Measurements from ENCODE around the gene PAK4. TPM values are rescaled to one million over a fixed set of nuclear protein-coding genes. Genes with fewer than 3 reads are reported as not detected.

PAK4 gene
- total RNA-seq, 2 donors from 2014 or later = 15.6 to 19.4 TPM

DNA sequence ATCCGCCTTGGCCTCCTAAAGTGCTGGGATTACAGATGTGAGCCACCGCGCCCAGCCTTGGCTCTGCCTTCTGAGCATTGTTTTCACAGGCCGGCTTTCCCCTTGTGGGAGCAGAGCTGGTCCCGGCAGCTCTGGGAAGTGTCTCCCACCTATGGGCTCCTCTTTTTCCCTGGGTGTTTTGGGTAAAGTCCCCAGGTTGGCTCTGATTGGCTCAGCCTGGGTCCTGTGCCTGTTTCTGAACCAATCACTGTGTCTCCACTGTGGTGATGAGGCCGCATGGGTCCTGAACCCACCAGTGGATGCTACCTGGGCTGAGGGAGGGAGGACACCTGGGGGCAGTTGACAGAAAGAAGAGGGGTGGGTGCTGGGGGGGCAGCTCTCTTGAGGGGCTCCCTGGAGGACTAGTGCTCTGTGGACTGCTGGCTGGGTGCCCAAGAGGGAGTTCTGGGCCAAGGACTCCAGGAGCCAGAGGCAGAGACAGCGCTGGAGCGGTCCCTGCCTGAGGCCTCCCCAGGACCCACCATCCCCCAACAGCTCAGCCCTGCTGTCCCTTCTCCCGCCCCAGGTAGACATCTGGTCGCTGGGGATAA is 51.6 kb downstream of the PAK4 start:
- no peak for ATAC-seq
- H3K27ac Mint-ChIP-seq = no peak overlapping the region

DNA sequence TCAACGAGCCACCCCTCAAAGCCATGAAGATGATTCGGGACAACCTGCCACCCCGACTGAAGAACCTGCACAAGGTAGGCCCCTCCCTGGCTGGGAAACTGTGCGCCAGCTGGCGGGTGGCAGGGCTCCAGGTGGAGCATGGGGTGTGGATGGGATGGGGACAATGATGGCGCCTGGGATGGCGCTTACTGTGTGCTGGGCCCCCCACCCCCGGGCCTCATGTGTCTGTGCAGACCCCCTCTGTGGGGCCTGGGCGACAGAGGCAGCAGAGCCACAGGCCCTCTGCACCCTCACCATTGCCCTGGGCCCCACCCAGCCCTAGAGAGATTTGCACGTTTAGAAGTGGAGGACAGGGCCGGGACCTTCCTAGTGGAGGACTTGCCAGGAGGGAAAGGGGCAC is 52.1 kb downstream of the PAK4 start:
- ATAC-seq (no peak), DNase-seq (ENCODE audit: low spot score in 2 of 2) (no peak)
- Mint-ChIP-seq H3K36me3 (no peaks in the 10 kb centered on the region), H3K9me3 (no peaks in the 10 kb centered on the region), H3K27ac (no peak overlapping the region)

More for the DNA sequence above, 51.6 kb downstream of the PAK4 start:
- Mint-ChIP-seq H3K36me3 (no peaks in the 10 kb centered on the region), H3K9me3 (no peaks in the 10 kb centered on the region)
- DNase-seq (ENCODE audit: low spot score in 2 of 2) = no peak

DNA sequence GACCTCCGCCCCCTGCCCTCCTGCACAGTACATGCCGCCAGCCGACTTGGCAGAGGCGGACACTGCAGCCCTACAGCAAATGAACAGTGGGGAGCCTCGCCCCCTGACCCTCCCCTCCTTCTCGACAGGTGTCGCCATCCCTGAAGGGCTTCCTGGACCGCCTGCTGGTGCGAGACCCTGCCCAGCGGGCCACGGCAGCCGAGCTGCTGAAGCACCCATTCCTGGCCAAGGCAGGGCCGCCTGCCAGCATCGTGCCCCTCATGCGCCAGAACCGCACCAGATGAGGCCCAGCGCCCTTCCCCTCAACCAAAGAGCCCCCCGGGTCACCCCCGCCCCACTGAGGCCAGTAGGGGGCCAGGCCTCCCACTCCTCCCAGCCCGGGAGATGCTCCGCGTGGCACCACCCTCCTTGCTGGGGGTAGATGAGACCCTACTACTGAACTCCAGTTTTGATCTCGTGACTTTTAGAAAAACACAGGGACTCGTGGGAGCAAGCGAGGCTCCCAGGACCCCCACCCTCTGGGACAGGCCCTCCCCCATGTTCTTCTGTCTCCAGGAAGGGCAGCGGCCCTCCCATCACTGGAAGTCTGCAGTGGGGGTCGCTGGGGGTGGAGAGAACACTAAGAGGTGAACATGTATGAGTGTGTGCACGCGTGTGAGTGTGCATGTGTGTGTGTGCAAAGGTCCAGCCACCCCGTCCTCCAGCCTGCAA is 52.9 kb downstream of the PAK4 start:
- DNase-seq (ENCODE audit: low spot score in 2 of 2) (no peak), ATAC-seq (no peak)
- Mint-ChIP-seq H3K27ac (no peak overlapping the region), H3K9me3 (no peaks in the 10 kb centered on the region), H3K36me3 (no peaks in the 10 kb centered on the region)

DNA sequence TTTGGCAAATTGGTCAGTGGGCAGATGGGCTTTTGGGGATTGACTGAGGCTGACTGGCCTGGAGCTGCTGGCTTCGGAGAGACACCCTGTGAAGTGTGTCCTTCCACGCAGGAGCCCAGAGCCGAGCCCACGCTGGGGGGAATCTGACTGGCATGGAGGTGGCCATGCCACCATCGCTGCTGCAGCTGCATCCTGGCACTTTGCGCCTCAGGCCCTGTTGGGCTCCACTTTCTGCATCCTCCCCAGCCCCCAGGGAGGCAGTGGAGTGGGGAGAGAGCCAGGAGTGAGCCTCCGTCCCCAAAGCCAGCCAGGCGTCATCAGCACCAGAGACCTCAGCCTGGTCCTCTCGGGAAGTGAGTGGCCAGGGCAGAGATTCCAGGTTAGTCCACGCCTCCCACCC is 54.2 kb downstream of the PAK4 start:
- Mint-ChIP-seq H3K27ac (no peak overlapping the region), H3K36me3 (no peaks in the 10 kb centered on the region), H3K9me3 (no peaks in the 10 kb centered on the region)
- DNase-seq (ENCODE audit: low spot score in 2 of 2) (no peak), ATAC-seq (no peak)

DNA sequence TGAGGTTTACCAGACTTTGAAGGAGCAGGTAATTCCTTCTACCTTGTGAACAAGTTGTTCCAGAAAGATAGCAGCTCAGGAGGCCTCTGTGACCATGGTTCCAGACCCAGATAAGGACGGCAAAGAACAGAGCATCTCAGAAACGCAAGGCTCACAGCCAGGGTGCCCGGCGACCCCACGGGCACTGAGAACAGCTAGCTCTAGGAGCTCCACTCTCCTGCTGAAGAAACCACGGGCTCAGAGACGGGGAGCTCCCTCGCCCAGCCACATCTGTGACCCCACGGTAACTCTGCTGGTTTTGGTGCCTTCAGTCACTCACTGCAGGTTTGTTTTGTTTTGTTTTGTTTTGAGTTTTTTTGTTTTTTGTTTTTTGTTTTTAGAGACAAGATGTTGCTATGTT is 55.2 kb downstream of the PAK4 start:
- no peak for DNase-seq (ENCODE audit: low spot score in 2 of 2)
- ATAC-seq = no peak
- Mint-ChIP-seq H3K27ac (no peak overlapping the region), H3K36me3 (no peaks in the 10 kb centered on the region), H3K9me3 (no peaks in the 10 kb centered on the region)

DNA sequence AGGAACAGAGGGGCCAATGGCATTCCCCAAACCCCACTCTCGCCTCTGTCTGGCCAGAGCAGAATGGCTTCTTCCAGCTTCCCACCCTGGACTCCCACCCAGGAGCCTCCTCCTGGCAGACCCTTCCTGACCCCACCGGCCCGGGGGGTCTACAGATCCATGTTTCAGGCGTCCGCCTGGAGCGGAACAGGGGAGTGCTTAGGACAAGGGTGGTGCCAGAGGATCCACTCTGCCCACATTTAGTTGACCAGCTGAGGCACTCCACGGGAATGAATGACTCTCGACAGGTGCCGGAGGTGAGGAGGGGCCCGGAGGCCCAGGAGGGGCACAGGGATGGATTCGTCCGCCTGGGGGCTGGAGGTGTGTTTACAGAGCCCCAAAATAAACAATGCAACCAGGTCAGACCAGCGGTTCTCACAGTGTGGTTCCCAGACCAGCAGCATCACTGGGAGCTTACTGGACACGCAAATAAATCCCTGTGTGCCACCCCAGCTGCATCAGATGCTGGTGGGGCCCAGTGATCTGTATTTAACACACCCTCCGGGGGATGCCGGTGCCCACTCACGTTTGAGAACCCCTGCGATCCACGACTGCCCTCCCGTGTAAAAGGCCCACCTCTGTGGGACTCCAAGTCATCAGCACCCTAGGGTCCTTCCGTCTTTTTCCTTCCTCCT is 56.1 kb downstream of the PAK4 start:
- ATAC-seq (no peak), DNase-seq (ENCODE audit: low spot score in 2 of 2) (no peak)
- H3K9me3 Mint-ChIP-seq = no peaks in the 10 kb centered on the region
- no peak overlapping the region for H3K27ac Mint-ChIP-seq
- no peaks in the 10 kb centered on the region for H3K36me3 Mint-ChIP-seq

DNA sequence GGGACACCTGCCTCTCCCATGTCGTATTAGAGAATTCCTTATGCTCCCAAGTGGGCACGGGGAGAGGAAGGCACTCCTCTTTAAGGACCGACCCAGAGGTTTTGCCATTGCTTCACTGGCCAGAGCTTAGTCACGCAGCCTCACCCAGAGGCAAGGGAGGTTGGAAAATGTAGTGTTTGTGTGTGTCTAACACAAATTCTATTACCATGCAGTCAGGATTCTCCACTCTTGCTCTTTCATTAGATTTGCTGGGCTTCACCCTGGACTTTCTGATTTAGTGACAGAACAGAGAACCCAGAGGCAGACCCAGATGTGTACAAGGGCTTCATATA is 56.6 kb downstream of the PAK4 start:
- H3K36me3 Mint-ChIP-seq = no peaks in the 10 kb centered on the region
- H3K27ac Mint-ChIP-seq = no peak overlapping the region
- no peak for DNase-seq (ENCODE audit: low spot score in 2 of 2)
- ATAC-seq = no peak
- no peaks in the 10 kb centered on the region for H3K9me3 Mint-ChIP-seq

DNA sequence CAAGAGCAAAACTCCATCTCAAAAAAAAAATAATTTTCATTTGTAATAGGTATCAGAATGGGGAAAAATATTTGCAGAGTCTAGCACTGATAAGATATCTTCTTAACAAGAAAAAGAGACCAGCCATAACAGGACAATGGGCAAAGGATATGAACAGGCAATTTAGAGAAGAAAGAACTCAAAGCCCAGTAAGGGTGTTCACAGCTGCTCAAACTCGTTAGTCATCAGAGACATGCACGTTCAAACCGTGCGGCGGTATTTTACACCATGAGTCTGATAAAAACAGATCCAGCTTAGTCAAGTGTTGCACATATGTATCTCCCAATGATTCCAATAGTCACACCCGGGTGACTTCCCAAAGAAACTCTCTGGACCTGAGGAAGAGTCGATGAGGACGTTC is 57.5 kb downstream of the PAK4 start:
- no peaks in the 10 kb centered on the region for H3K9me3 Mint-ChIP-seq
- ATAC-seq (no peak), DNase-seq (ENCODE audit: low spot score in 2 of 2) (no peak)
- peak overlapping the region in 1 of 2 donors; percentile 7 for H3K27ac Mint-ChIP-seq
- H3K36me3 Mint-ChIP-seq = no peaks in the 10 kb centered on the region

DNA sequence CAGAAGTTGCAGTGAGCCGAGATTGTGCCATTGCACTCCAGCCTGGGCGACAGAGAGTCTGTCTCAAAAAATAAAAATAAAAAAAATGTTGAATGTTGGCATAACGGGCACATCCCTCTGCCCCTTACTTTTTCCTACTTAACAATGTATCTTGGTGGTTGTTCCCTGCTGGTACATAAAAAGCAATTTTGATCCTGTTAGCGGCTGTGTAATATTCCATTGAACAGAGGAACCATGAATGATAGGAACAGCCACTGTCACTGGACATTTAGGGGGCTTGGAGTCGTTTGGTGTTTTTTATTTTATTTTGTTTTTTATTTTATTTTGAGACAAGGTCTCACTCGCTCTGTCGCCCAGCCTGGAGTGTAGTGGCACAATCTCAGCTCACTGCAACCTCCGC is 60.8 kb downstream of the PAK4 start:
- DNase-seq (ENCODE audit: low spot score in 2 of 2) (no peak), ATAC-seq (no peak)
- no peak overlapping the region for H3K27ac Mint-ChIP-seq
- no peaks in the 10 kb centered on the region for H3K9me3 Mint-ChIP-seq
- no peaks in the 10 kb centered on the region for H3K36me3 Mint-ChIP-seq

DNA sequence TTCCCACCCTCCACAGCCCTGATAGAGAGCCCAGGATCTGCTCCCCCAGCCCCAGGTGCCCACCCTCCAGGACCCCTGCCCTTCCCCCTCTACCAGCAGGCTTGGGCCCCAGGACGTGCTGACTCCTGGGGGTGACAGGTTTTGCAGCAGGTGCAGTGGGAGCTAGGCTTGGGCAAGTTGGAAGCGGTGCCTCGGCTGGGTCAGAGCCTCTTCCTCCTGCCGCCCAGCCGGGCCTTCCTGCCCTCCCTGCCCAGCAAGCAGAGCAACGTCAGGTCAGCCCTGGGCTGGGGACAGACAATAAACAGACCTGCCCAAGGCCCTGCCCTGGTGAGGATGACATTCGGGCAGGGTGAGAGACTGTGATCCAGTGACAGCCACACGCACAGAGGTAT is 62.0 kb downstream of the PAK4 start:
- Mint-ChIP-seq H3K9me3 (no peaks in the 10 kb centered on the region), H3K36me3 (no peaks in the 10 kb centered on the region), H3K27ac (no peak overlapping the region)
- ATAC-seq = peak in 1 of 2 donors; percentile 7
- DNase-seq (ENCODE audit: low spot score in 2 of 2) = no peak

DNA sequence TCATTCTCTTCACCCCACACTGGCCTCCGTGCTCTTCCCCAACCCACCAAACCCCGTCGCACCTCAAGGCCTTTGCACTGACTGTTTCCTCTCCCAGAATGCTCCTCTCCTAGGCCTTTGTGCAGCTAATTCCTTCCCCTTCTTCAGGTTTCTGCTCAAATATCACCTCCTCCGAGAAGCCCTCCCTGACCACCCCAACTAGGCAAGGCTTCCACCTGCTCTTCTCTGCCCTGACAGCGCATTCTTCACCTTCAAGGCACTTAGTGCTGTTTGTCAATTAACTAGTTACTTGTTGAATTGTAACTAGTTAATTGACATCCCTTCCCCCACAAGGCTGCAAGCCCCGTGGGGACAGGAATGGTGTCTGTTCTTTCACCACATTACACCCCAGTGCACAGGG is 63.4 kb downstream of the PAK4 start:
- no peaks in the 10 kb centered on the region for H3K36me3 Mint-ChIP-seq
- no peak for ATAC-seq

DNA sequence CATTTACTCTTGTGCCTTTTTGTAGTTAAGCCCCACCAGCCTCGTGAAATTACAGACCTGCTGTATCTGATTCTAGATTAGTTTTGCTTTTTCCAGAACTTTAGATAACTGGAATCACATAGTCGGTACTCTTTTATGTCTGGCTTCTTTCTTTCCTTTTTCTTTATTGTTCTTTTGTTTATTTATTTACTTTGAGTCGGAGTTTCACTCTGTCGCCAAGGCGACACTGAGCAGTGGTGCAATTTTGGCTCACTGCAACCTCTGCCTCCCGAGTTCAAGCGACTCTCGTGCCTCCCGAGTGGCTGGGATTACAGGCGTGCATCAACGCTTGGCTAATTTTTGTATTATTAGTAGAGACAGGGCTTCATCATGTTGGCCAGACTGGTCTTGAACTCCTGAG is 65.2 kb downstream of the PAK4 start:
- ATAC-seq = no peak
- no peak for DNase-seq (ENCODE audit: low spot score in 2 of 2)
- H3K36me3 Mint-ChIP-seq = no peaks in the 10 kb centered on the region

More for the DNA sequence above, 63.4 kb downstream of the PAK4 start:
- H3K27ac Mint-ChIP-seq = peak overlapping the region in 1 of 2 donors; percentile 85
- no peaks in the 10 kb centered on the region for H3K9me3 Mint-ChIP-seq
- no peak for DNase-seq (ENCODE audit: low spot score in 2 of 2)

DNA sequence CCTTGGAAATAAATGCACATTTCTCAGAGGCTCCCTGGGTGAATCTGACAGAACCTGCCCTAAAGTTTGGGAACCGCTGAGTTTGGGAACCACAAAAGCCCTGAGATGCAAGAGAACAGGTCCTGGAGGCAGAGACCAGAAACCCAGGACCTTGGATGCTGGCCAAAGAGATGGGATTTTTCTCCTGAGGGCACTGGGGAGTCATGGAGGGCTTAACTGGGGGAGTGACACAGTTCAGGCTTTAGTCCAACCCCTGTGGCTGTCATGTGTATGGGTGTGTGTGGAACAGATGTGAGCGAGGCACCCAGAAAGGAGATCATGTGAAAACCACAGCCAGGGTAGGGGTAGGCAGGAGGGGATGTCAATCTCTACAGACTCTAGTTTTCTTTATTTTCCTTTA is 67.3 kb downstream of the PAK4 start:
- peaks cover 0 to 8% of the 10 kb centered on the region in 2 donors for H3K36me3 Mint-ChIP-seq
- H3K9me3 Mint-ChIP-seq = no peaks in the 10 kb centered on the region
- DNase-seq (ENCODE audit: low spot score in 2 of 2) (no peak), ATAC-seq (no peak)
- H3K27ac Mint-ChIP-seq = no peak overlapping the region

More for the DNA sequence above, 65.2 kb downstream of the PAK4 start:
- no peaks in the 10 kb centered on the region for H3K9me3 Mint-ChIP-seq
- no peak overlapping the region for H3K27ac Mint-ChIP-seq

DNA sequence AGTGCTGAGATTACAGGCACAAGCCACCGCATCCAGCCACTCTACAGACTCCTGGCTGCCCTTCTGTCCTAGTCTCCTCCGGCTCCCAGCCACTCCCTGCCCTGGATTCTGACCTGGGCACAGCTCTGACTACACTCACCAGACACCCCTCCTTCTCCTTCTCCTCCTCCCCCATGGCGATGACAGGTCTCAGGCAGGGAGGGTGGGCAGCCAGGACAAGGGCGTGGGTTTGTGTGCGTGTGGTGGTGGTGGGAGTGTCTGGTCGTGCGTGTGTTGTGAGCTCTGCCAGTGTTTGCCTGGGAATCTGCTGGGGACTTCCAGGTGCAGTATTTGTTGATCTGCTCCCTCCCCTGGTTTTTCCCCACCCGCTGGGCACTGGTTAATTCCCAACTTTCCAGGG is 68.2 kb downstream of the PAK4 start:
- Mint-ChIP-seq H3K9me3 (no peaks in the 10 kb centered on the region), H3K27ac (peak overlapping the region in 1 of 2 donors; percentile 10), H3K36me3 (peaks cover 0 to 8% of the 10 kb centered on the region in 2 donors)
- no peak for DNase-seq (ENCODE audit: low spot score in 2 of 2)
- ATAC-seq = no peak

DNA sequence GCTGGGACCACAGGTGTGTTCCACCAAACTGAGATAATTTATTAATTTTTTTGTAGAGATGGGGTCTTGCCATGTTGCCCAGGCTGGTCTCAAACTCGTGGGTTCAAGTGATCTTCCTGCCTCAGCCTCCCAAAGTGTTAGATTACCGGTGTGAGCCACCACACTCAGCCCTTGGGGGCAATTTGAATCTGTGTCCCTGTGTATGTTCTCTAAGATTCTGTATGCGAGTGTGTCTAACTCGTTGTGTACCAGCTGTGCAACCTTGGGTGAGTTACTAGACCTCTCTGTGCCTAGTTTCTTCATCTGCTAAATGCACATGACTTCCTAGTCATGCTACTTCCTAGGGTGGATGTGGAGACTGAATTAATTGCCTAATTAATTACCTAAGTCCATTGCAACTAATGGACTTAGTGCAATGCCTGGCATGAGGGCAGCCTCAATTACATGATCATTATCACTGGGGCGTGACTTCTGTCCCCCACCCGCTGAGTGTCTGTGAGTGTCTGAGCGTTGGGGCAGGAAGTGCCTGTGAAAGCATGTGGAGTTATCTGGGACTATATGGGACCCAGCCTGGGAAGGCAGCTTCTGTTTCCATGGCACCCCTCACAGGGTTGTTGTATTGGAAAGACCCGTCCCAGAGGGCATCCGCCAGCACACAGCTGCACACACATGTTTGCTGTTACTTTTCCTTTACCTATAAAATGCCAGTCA is 69.4 kb downstream of the PAK4 start:
- Mint-ChIP-seq H3K9me3 (no peaks in the 10 kb centered on the region), H3K36me3 (peaks cover 0 to 8% of the 10 kb centered on the region in 2 donors), H3K27ac (no peak overlapping the region)
- DNase-seq (ENCODE audit: low spot score in 2 of 2) (no peak), ATAC-seq (no peak)

DNA sequence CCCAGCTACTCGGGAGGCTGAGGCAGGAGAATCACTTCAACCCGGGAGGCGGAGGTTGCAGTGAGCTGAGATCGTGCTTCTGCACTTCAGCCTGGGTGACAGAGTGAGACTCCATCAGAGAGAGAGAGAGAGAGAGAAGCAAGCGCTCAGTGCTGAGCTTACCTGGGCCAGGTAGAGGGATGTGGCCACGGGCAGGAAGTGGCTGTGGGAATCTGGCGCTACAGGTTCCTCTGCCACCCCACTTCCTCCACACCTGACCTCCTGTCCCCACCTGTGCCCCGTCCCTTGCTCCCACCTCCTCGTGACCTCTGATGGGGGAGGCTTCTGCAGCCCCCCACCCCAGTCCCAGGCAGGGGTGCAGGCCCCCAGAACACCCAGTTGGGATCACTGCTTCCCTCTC is 70.2 kb downstream of the PAK4 start:
- ATAC-seq (no peak), DNase-seq (ENCODE audit: low spot score in 2 of 2) (no peak)
- H3K27ac Mint-ChIP-seq = no peak overlapping the region
- peaks cover 0 to 8% of the 10 kb centered on the region in 2 donors for H3K36me3 Mint-ChIP-seq
- H3K9me3 Mint-ChIP-seq = no peaks in the 10 kb centered on the region

DNA sequence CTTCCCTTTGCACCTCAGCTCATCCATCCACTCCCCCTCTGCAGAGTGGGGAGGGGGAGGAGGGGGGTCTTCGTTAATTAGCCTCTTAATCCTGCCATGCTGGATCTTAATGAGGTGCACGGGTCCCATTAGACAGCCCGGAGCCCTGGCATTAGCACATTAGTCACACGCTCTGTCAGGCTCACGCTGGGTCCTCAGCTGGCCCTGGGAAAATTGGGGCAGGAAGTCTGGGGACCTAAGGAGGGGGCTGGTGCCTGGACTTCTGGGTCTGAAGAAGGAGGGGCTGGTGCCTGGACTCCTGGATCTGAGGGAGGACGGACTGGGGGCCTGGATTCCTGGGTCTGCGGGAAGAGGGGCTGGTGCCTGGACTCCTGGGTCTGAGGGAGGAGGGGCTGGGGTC is 70.7 kb downstream of the PAK4 start:
- Mint-ChIP-seq H3K9me3 (no peaks in the 10 kb centered on the region), H3K27ac (no peak overlapping the region), H3K36me3 (peaks cover 0 to 8% of the 10 kb centered on the region in 2 donors)
- peak in 1 of 2 donors; percentile 40 for ATAC-seq
- DNase-seq (ENCODE audit: low spot score in 2 of 2) = no peak
